Measurements from ENCODE around the gene IER5. TPM values are rescaled to one million over a fixed set of nuclear protein-coding genes. Genes with fewer than 3 reads are reported as not detected.

IER5 gene
- total and polyA plus RNA-seq, 2 of the 13 experiments (the other 11 are each of a cell fraction or from before 2014, with no cell fraction given), result 2.5 to 3.5 TPM

- ATAC-seq (peak; percentile 31), FAIRE-seq (no peak), DNase-seq (ENCODE audit: low spot score) (no peak)
- POLR2A ChIA-PET, result interaction anchor here (1.0 to 3.2 kb wide), 12 partner anchors 9 to 1738 kb away, joined by 3 to 57 read pairs (median 6); partner anchors contain the start of genes AXDND1, IER5 and MR1
- Histone ChIP-seq H3K9ac (ENCODE audit: insufficient read depth, low read depth, low read length) (peak overlapping the region; percentile 65), H3K9me3 (ENCODE audit: low read length) (no peaks in the 10 kb centered on the region), H3K4me3 (replicated peaks in 1 of 3; ENCODE audit: insufficient read depth in 1 of 3, low read depth in 2 of 3, low read length in 3 of 3) (peak overlapping the region; percentile 66 to 80 (median 73)), H3K79me2 (ENCODE audit: insufficient read depth, low read length) (no peaks in the 10 kb centered on the region), H4K20me1 (ENCODE audit: insufficient read depth, low read length) (no peaks in the 10 kb centered on the region), H3K4me1 (ENCODE audit: insufficient read depth, low read length) (peaks cover 95% of the 10 kb centered on the region), H3K36me3 (replicated peaks in 1 of 2; ENCODE audit: control insufficient read depth in 1 of 2, insufficient read depth in 2 of 2, low read length in 2 of 2) (no peaks in the 10 kb centered on the region), H2AFZ (ENCODE audit: low read length) (no peak overlapping the region), H3K27ac (ENCODE audit: extremely low read length, insufficient read depth, low read length) (no peak overlapping the region), H3K4me2 (ENCODE audit: low read depth, low read length) (peak overlapping the region; percentile 99), H3K27me3 (ENCODE audit: control insufficient read depth in 1 of 2, insufficient read depth in 2 of 2, low read length in 2 of 2) (peaks cover 0 to 14% of the 10 kb centered on the region in 2 experiments; a peak in 2 of 5 replicates)
- CTCF ChIA-PET (ENCODE audit: low intra/inter-chr PET ratio, low total read pairs), result no interaction called here
- intact Hi-C loops (cut with micrococcal nuclease; ENCODE audit: unreplicated experiment), result loop anchor here (2.0 kb wide), 1 partner anchor 15 kb away; the partner anchor contains the start of gene IER5
- WGBS (ENCODE audit: low lambda C conversion rate), result 12% methylated on average over 17 of the region's 17 CpGs
- TSS peak; percentile 72 for BruUV-seq (replicated peaks)
- TF ChIP-seq GFI1 (CRISPR knock-in tag; IDR thresholded peaks at IDR 0.05; ENCODE audit: borderline replicate concordance) (no peak), ZNF232 (CRISPR knock-in tag; IDR thresholded peaks at IDR 0.05; ENCODE audit: borderline replicate concordance) (no peak), ELF3 (CRISPR knock-in tag; IDR thresholded peaks at IDR 0.05) (0 out of 2 replicates have a peak, but pooled peaks have one; percentile 2)
- in situ Hi-C loops (cut with HindIII; ENCODE audit: extremely low pct_ligation_motif_present, low pct_unique_long_range_greater_than_20kb), result no loop called here
Observed at GRCh38 chr1:181104042-181104789, 15.7 kb downstream of the IER5 start.

GRCh38 chr1:181104790-181105133 lies 16.3 kb downstream of the IER5 start:
- DNase-seq (ENCODE audit: low spot score) (peak; percentile 39), ATAC-seq (peak; percentile 34), FAIRE-seq (no peak)
- WGBS (ENCODE audit: low lambda C conversion rate), result 0% methylated on average over 1 of the region's 28 CpGs
- H3K27me3 ChIP-seq (ENCODE audit: control insufficient read depth in 1 of 2, insufficient read depth in 2 of 2, low read length in 2 of 2), result peaks cover 0 to 14% of the 10 kb centered on the region in 2 experiments; a peak in 2 of 5 replicates
- peak overlapping the region; percentile 99 for H3K4me2 ChIP-seq (ENCODE audit: low read depth, low read length)
- no peaks in the 10 kb centered on the region for H4K20me1 ChIP-seq (ENCODE audit: insufficient read depth, low read length)
- peaks cover 95% of the 10 kb centered on the region for H3K4me1 ChIP-seq (ENCODE audit: insufficient read depth, low read length)
- H3K27ac ChIP-seq (ENCODE audit: extremely low read length, insufficient read depth, low read length), result no peak overlapping the region
- H2AFZ ChIP-seq (ENCODE audit: low read length), result no peak overlapping the region
- H3K4me3 ChIP-seq (replicated peaks in 1 of 3; ENCODE audit: insufficient read depth in 1 of 3, low read depth in 2 of 3, low read length in 3 of 3), result peak overlapping the region; percentile 66 to 80 (median 73)
- H3K9me3 ChIP-seq (ENCODE audit: low read length), result no peaks in the 10 kb centered on the region
- BruUV-seq (replicated peaks), result no TSS peak
- in situ Hi-C loops (cut with HindIII; ENCODE audit: extremely low pct_ligation_motif_present, low pct_unique_long_range_greater_than_20kb), result no loop called here
- ChIA-PET POLR2A (interaction anchor here (0.6 to 3.2 kb wide), 14 partner anchors 9 to 1739 kb away, joined by 3 to 57 read pairs (median 4); partner anchors contain the start of genes AXDND1, IER5 and MR1), CTCF (ENCODE audit: low intra/inter-chr PET ratio, low total read pairs) (no interaction called here)
- intact Hi-C loops (cut with micrococcal nuclease; ENCODE audit: unreplicated experiment), result loop anchor here (2.0 kb wide), 1 partner anchor 16 kb away; the partner anchor contains the start of gene IER5
- H3K9ac ChIP-seq (ENCODE audit: insufficient read depth, low read depth, low read length), result peak overlapping the region; percentile 65
- no peaks in the 10 kb centered on the region for H3K36me3 ChIP-seq (replicated peaks in 1 of 2; ENCODE audit: control insufficient read depth in 1 of 2, insufficient read depth in 2 of 2, low read length in 2 of 2)
- no peaks in the 10 kb centered on the region for H3K79me2 ChIP-seq (ENCODE audit: insufficient read depth, low read length)
- TF ChIP-seq ZMYM2 (CRISPR knock-in tag; IDR thresholded peaks at IDR 0.05), result 0 out of 2 replicates have a peak, but pooled peaks have one; percentile 32
- 0 out of 2 replicates have a peak, but pooled peaks have one; percentile 29 for TF ChIP-seq DRAP1 (CRISPR knock-in tag; IDR thresholded peaks at IDR 0.05)
- TF ChIP-seq TAF1 (CRISPR knock-in tag; IDR thresholded peaks at IDR 0.05), result no peak
- no peak for TF ChIP-seq HOXD1 (CRISPR knock-in tag; IDR thresholded peaks at IDR 0.05)
- no peak for TF ChIP-seq GATA4 (IDR thresholded peaks at IDR 0.05; ENCODE audit: borderline replicate concordance, low read depth)
- no peak for TF ChIP-seq BRCA1 (CRISPR knock-in tag; IDR thresholded peaks at IDR 0.05)
- TF ChIP-seq HNRNPL (IDR thresholded peaks at IDR 0.05; ENCODE audit: low read depth, low read length), result no peak
- no peak for TF ChIP-seq ZHX2 (IDR thresholded peaks at IDR 0.05; ENCODE audit: low read depth)
- TF ChIP-seq ZHX2 (CRISPR knock-in tag; IDR thresholded peaks at IDR 0.05; ENCODE audit: borderline replicate concordance), result no peak
